Esophagus squamous epithelium (tissue), 4 donors: Measurements from ENCODE around the gene FGGY.
A peak's percentile ranks its signal among the peaks of the same experiment; 100 is the strongest.

Source experiments
- CTCF ChIP-seq, 6 experiments: fragments of 450-650 bp in 4 of 6; fragments of 200-600 bp in 2 of 6; sonication (generic) in 2 of 6; IDR thresholded peaks; one replicate each; pipeline ENCODE4 v1.5.1; 2016 to 2019; ENCODE audit warnings: antibody characterized with exemption in 6 of 6, mild to moderate bottlenecking in 4 of 6, moderate library complexity in 4 of 6
- POLR2A ChIP-seq, 4 donors: fragments of 450-650 bp; IDR thresholded peaks; one replicate each; pipeline ENCODE4 v1.6.1; 2017; ENCODE audit warnings: antibody characterized with exemption in 4 of 4, mild to moderate bottlenecking in 4 of 4, moderate library complexity in 3 of 4

GRCh38 chr1:59718064-59718988 lies 421.4 kb downstream of the FGGY start:
- peak in 4 of 6 experiments; percentile 17 to 54 (median 36) for TF ChIP-seq CTCF (IDR thresholded peaks at IDR 0.05)
- no peak for TF ChIP-seq POLR2A (IDR thresholded peaks at IDR 0.05)
